ENCODE results near the gene NANS.
"Not testable (repeated sequence)": the region's sequence is repeated elsewhere in the genome, so short reads cannot be mapped to it uniquely, and the experiment has no call there.

NANS gene

DNA sequence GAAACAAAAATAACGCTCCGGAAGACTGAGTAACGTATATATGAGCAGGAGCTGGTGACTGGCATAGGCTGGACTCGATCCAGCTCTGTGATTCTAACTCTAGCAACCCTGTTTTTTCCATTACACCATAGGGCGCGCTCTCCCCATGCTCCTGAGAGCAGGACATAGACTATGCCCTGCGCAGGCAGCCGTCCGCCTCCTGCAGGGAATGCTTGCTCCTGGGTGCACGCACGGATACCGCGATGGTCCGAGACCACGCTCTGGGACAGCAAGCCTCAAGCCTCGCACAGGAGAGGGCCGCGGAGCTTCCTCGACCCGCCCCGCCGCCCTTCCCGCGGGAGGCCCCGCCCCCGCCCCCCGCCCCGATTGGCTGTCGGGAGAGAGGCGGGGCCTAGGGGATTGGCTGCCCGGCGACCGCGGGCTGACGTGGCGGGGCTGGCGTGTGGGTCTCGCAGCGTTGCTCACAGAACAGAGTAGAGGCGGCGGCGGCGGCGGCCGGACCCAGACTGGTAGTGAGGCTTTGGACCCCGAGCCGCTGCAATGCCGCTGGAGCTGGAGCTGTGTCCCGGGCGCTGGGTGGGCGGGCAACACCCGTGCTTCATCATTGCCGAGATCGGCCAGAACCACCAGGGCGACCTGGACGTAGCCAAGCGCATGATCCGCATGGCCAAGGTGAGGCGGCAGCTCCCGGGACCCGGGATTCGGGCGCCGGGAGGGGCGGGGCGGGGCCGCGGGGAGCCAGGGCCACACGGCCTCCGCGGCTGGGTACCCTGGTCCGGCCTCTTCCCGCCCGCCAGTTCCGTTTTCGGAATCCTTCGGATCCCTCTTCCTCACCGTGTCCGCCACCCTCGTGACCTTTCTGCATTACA, at the start of gene NANS:
Gene NANS, plus strand, starts transcription at position 464 of the 869 bp plus-strand sequence. Its CDS starts 77 bp downstream, at position 541.
- DNase-seq: peak; percentile 97

- no peak for DNase-seq
Observed at GRCh38 chr9:98007251-98007928, 49.1 kb upstream of the NANS start.

DNA sequence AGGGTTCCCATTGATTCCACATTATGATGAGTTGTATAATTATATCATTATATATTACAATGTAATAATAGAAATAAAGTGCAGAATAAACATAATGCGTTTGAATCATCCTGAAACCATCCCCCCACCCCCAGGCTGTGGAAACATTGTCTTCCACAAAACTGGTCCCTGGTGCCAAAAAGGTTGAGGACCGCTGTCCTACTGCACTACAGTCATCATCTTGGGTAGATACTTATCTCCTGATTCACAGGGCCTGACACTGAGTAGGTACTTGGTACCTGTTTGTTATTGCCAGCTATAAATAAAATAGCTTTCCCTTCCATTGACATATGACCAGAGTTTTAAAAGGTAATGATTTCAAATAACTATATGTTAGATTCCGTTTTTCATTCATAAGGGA, 47.8 kb upstream of the NANS start:
- DNase-seq: no peak

- DNase-seq: no peak
Observed at GRCh38 chr9:98009437-98009836, 47.1 kb upstream of the NANS start.

DNA sequence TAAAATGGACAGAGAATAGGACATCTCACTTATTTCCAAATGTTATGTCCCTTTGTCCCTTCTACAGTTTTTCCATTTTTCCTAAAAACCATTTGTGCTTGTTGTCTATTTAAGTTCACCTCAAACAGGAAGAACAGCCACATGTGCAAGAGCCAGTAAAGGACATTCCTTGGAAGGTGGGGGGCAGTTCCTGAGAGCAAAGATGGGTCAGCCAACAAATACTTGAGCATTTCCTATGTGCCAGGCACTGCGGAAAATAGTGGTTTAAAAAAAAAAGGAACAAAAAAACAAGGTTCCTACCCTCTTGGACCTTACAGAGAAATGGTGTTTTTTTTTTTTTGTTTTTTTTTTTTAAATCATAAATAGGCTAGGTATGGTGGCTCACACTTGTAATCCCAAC, 46.6 kb upstream of the NANS start:
- peak; percentile 54 for DNase-seq

DNA sequence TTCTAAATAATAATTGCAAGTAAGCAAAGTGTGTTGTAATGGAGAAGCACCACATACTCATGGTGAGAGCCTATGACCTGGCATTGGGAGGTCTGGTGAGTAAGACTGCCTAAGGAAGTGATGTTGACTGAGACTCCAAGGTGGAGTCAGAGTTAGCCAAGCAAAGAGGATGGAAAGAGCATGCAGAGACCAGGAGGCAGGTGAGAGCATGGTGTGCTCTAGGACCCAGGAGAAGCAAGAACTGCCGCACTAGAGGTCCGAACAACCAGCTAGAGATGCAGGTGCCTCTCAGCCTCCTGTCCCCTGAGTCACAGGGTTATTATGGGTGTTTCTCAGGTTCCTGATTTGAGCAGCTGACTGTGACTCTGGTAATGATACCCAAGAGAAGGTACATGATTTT, 46.1 kb upstream of the NANS start:
- no peak for DNase-seq

DNA sequence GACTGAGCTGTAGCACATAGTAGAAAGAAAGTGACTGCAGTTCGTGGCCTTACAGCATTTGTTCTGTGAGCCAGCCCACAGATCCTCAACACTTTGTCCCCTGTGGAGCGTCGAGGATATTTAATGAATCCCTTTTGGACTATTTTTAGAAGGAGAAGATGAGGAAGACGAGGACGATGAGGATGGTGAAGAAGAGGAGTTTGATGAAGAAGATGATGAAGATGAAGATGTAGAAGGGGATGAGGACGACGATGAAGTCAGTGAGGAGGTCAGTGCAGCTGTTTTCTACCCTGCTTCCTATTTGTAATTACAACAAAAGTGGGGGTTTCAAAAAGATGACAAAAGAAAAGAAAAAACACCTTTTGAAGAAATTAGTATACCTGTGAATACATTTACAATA, 45.4 kb upstream of the NANS start:
- no peak for DNase-seq

- no peak for DNase-seq
Observed at GRCh38 chr9:98016137-98016680, 40.3 kb upstream of the NANS start.

- no peak for DNase-seq
Observed at GRCh38 chr9:98017306-98017705, 39.2 kb upstream of the NANS start.

DNA sequence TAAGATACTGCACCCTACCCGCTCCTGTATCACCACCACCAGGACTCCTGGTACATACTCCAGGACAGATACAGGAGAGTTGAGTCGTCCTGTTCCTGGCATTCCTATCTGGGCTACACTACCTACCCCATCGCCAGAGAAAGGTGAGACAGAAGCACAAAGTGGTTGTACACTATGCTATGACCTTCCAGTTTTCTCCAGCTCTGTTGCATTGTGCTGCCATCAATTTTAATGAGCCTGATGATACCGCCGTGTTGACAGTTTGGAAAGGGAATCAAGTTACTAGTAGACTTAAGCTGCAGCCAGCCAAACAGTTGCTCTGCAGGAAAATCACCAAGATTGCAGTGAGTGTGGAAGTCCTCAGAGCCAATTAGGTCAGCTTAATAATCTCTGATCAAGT, 38.2 kb upstream of the NANS start:
- DNase-seq: no peak

DNA sequence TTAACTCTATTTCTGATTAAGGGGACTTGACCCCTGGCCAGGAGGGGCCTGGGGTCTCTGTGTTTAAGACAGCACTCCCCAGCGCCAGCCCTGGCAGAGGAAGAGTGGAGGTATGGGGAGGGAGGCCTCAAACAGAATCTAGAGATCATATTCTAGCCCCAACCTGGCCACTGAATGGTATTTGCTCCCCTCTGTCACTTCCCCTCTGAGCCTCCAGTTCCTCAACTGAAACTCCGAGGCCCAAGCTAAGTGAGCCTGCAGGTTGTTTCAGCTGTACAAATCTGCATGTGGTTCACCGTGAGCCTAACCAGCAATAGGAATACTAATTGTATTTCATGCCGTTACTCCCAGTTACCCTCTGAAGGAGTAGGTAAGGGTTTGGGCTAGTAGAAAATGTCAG, 37.4 kb upstream of the NANS start:
- no peak for DNase-seq

DNA sequence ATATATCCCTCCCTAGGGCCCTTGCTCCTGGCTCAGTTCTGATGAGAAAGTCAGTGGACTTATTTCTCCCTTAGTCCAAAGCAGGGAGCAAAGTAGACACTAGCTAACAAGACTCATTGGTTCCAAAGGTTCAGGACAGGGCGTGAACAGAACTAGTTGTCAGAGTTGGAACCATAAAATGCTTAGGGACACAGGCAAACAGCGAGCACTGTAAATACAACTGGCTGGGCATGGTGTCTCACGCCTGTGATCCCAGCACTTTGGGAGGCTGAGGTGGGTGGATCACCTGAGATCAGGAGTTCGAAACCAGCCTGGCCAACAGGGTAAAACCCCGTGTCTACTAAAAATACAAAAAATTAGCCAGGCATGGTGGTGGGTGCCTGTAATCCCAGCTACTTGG, 36.7 kb upstream of the NANS start:
- DNase-seq: not testable (repeated sequence)

- DNase-seq: no peak
Observed at GRCh38 chr9:98020476-98021145, 35.9 kb upstream of the NANS start.

DNA sequence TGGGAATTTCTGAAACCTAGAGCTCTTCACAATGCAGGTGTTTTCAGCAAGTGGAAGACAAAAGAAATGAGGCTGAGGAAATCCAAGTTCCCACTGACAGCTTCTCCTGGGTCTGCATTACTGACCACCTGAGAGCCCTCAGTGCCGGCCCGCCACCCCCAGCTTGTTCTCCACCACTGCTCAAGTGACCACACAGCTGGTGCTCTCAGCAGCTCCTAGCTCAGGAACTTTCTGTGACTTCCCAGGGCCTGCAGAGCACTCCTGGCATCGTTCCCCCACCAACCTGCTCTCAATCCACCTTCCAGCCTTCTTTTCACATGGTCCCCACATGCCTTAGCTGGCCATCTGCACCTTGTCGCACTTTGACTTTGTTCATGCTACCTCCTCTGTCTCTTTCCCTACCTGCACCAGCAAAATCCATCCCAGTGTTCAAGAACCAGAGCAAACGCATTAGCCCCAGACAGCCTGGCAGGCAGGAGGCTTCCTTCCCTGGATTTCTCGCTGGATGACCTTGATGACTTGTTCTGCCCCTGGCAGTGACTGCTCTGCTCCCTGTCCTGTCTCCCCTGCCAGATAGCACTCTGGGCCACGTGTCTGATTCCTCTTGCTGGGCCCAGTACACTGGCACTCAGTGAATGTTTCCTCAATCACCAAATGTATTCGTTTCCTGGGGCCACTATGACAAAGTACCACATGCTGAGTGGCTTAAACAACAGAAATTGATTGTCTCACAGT, 35.1 kb upstream of the NANS start:
- no peak for DNase-seq

- no peak for DNase-seq
Observed at GRCh38 chr9:98022447-98022846, 34.1 kb upstream of the NANS start.

DNA sequence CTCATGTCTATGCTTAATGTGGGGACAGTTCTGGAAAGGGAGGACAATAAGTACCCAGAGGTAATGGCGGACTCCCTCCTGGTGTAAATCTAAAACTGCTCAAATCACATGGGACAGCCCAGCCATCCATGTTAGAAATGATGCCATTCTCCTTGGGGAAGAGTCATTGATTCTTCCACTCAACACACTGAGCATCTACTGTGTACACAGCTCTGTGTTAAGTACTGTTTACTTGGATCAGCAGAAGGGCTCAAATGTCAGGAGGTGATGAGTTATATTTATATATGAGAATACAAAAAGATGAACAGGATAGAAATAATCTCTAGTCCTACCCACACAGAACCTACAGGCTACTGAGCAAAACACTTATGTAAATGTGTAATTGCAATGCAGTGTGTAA, 31.8 kb upstream of the NANS start:
- DNase-seq: no peak

DNA sequence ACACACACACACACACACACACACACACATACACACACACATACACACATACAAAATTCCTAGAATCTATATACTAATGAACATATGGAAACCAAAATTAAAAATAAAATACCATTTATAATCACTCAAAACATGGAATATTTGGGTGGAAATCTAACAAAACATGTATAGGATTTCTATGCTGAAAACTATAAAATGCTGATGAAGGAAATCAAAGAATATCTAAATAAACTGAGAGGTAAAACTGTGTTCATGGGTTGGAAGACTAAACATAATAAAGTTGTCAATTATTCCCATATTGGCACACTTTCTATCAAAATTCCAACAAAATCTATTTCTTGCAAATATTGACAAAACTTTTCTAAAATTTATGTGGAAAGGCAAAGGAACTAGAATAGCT, 25.4 kb upstream of the NANS start:
- no peak for DNase-seq

- DNase-seq: no peak
Observed at GRCh38 chr9:98031935-98032334, 24.6 kb upstream of the NANS start.

DNA sequence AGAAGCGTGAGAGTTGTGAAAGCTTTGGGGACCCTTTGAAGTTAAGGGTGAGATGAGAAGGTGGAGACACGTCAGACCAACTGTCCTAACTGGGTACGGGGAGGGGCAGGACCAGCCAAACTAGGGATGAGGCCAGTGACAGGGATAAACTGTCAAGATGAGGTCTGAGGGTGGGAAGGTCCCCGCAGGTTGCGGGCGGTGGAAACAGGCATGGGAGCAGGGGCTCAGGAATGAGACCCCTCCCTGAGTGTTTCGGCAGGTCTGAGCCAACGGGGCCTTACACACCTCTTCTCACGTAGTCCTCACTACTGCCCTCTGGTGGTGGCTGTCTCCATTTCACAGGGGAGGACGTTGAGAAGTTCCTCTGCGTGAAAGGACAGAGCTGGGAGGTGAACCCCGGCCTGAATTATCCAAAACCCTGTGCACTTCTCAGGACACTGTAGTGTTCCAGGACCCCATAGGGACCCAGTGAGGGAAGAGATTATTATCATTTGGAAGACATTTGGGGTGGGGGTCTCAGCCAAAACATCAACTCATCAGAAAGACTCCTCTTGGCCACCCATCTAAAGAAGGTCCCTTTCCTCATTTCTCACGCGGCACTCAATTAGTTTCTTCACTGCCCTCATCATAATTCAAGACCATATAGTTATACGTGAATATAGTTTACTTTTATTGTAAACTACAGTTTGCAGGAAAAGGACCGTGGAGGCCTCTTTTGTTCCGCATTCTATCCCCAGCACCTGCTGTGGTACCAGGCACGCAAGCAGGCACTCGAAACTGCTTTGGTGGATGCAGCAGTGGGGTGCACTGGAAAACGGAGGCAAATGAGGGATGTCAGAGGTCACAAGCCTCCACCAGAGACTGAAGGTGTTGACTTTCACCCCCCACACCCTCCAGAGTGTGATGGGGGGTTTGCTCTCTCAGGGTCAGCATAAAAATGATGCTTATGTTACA, 21.7 kb upstream of the NANS start:
- DNase-seq: peak; percentile 94

- DNase-seq: peak; percentile 44
Observed at GRCh38 chr9:98037357-98037756, 19.2 kb upstream of the NANS start.

- DNase-seq: peak; percentile 32
Observed at GRCh38 chr9:98038958-98039357, 17.6 kb upstream of the NANS start.

DNA sequence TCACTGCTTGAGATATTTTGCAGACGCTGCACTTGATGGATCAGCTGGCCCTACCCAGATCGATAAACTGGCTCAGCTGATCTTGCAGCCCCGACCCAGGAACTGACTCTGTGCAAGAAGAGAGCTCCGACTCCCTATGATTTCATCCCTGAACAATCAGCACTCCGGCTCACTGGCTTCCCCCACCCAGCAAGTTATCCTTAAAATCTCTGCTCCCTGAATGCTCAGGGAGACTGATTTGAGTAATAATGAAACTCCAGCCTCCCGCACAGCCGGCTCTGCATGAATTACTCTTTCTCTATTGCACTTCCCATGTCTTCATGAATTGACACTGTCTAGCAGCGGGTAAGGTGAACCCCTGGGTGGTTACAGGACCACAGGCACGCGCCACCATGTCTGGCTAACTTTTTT, 16.9 kb upstream of the NANS start:
- DNase-seq: no peak
